Middle frontal gyrus (tissue), 1 donor: ENCODE data around the gene TOMM6.

Experiments
- DNase-seq: peaks from one replicate; pipeline ENCODE4 v3.0.0-alpha.2; 2015; ENCODE audit warnings: low spot score; ENCODE audit errors: extremely low spot score

TOMM6 gene

DNA sequence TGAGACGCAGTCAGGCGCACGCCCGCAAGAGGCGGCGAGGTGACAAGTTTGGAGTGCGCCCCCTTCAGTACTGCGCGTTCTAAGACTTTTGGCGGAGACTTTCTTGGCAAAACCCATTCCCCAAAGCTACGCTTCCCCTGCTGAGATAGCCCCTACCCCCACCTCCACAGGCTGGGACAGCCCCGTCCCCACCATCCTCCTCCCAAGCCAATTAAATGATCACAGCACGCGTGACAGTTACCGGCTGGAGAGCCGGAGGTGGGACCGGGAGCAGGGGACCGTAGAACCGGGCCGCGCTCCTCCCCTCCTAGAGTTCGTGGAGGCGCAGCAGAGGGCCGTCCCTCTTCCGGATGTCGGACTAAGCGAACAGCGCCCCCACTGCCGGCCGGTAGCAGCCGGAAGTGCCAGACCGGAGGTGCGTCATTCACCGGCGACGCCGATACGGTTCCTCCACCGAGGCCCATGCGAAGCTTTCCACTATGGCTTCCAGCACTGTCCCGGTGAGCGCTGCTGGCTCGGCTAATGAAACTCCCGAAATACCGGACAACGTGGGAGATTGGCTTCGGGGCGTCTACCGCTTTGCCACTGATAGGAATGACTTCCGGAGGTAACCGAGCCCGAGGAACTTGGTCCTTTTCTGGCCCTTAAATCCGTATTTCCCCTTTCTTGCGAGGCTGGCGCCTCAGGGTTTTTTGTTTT is at the start of gene TOMM6:
Gene TOMM6 (plus strand): TSS at position 476 of the 699 bp plus-strand sequence. CDS start 4 bp downstream, at position 480.
- DNase-seq = peak; percentile 89

DNA sequence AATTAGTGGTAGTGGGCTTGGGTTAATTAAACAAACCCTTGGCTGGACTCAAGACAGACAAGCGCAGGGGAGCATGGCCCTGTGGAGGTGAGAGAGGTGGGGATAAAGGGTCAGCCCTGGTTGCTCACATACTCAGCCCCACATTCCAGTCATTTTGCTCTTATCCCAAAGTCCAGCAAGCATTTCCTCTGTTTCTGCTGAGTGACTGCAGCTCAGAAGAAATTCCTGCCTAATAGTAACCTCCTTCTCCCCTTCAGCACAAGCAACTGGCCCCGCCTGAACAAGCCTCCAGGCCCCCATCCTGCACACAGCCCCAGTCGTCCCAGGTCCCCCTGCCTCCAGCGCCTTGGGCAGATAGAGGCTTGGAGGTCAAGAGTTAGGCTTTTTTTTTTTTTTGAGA is 48.5 kb upstream of the TOMM6 start:
- DNase-seq = no peak

DNA sequence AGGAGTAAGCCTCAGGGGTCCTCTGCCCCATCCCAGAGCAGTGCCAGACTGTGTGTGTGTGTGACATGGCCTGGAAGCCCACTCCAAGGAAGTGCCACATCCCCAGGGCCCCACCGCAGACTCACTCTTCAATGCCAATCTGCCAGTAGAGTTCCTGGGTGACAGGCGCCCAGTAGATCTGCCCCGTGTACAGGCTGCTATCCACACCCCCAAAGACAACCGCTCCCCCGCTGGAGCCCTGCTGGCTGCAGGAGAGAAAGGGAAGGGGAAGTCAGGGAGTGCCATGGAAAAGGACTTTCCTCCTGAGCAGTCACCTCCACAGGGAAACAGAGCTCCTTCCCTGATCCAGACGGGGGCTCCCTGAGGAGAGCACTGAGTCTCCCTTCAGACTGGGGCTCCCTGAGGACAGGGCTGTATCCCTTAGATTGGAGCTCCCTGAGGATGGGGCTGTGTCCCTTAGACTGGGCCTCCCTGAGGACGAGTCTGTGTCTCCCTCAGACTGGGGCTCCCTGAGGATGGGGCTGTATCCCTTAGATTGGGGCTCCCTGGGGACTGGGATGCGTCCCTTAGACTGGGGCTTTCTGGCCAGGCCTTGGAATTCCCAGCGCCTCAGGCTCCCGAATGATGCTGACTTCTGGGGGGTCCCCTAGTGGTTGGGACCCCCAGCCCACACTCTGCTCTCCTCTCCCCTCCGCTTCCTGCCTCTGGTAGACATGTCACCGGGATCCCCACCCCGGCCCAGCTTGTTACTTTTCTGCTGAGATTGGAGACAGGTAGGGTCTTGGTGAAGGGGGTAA is 46.9 kb upstream of the TOMM6 start:
- no peak for DNase-seq

DNA sequence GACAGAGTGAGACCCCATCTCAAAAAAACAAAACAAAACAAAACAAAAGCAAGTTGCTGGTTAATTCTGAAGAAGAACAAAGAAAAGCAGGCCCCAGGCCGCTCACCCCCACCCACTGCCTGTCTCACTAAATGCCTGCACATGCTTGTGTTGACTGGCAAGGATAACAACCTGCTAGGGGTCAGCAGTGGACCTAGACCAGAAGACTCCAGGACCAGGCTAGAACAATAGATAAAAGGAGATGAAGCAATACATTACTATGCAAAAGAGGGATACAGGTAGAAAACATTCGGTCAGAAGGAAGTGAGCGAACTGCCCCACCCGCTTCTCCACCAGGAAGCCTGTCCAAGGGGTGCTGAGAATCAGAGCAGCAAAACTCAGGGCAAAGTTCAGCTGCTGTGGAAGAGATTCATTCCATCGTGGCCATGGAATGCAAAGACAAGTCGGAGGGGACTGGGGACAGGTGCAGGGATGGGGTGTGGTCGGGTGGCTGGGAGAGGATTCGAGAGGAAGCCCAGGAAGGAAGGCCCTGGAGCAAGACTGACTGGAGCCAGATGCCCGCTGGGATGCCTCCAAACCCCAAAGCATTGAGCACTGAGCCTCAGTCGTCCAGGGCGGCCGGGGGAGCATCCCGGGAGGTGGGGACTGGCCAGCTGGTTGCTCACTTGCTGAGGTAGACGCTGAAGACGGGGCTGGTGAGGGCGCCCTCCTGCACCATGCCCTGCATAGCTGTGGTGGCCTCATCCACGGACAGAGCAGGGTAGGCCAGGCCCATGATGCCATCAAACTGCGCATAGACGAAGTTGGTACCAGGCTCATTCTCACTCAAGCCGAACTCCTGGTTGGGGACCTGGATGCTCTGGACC is 45.6 kb upstream of the TOMM6 start:
- DNase-seq = no peak

DNA sequence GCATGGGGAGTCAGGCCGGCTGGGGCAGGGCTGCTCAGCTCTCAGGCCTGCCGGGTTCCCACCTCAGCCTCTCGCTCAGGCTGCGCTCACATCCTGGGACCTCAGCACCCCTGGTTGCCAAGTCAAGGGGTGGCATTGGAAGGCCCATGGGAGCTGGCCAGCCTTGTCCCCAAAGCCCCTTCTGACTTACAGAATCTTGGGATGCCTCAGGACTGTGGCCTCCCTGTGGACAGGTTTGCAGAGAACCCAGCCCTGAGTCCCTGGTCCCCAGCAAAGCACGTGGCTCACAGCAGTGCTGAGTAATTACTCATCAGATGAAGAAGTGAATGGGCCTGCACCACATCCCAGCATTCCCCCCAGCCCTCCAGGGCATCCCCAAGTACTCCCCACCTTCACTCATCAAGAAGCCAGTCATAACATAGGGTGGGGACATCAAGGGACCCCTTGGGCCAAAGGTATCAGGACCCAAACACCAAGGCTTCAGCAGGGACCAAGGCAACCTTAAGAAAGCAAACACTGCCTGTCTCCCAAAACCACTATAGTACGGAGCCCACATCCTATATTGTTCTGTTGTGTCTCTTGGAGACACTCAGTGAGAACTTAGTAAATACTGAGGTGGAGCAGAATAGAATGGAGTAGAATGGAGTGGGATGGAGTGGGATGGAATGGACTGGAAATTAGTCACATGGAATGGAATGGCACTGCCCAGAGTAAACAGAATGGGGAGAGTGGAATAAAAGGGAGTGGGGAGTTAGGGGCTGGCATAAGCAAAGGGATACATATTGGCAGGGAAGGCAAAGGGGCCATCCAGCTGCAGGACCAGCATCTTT is 43.9 kb upstream of the TOMM6 start:
- DNase-seq = no peak

DNA sequence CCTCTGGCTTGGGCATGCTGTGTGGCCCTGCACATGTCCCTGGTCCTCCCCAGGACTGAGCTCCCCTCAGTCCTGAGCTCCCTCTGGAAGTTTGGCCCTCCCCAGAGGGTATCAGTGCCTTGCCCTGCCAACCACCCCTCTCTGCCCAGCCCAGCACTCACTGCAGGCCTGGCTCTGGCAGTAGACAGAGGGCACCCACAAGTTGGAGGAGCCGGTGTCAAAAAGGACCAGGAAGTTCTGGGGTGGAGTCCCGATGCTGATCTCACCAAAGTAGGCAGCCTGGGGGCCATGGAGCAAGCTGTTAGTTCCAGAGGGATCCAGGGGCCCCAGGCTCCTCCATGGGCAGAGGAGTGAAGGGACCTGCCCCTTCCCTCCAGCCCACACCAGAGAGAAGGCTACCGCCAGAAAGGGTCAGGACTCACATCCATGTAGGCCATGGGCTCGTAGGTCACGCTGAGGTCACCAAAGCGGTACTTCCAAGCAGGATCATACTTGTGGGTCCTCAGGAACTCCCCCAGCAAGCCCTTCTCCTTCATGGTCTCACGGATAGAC is 43.2 kb upstream of the TOMM6 start:
- no peak for DNase-seq

DNA sequence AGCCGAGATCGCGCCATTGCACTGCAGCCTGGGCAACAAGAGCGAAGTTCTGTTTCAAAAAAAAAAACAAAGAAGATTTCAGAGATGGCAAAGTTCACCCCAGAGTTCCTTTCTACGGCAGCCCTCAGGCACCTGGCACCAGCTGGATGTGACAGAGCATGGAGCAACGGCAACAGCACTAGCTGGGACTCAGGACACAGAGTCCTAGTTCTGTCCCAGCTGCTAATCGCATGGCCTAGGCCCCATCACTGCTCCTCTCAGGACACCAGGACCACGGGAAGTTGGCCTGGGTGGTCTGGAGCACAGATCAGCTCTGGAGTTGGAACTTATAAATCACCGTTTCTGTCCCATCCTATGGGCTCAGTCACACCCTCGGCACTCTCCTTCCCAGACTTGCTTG is 41.4 kb upstream of the TOMM6 start:
- DNase-seq = no peak

DNA sequence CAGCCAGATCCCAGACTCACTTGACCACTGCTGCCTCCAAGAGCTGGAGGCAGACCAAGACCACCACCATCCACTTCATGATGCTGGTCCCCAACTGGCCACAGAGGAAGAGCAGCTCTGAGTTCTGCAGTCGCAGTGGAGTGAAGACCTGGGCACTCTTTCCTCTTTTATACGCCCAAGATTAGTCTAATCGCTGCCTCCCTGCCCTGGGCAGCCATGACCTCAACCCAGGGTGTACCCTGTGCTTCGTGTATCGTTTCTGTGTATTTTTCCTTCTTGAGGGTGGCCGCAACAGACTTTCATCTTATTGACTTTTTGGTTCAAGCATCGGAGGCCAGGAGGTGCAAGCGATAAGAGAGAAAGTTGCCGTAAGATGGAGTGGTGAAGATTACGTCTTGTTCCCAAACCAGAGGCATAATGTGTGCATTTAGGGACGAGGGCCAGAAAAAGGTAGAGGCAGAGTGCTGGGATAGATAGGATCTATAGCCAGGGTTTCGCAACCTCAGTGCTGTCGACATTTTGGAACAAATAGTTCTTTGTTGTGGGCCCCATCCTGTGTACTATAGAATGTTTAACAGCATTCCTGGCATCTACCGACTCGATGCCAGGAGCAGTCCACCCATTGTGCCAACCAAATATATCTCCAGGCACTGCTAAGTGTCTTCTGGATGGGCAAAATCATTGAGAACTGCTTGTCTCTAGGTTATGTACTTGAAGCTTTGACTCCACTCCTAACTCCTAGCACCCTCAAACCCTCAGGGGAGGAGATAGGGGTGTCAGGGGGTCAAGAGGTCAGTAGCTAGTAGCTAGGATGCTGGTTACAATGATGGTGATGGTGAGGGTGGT is 40.0 kb upstream of the TOMM6 start, which contains the start of gene PGC:
Gene PGC (minus strand): TSS at position 142 of the 846 bp plus-strand sequence. CDS start 63 bp downstream, at position 79.
- DNase-seq = no peak

DNA sequence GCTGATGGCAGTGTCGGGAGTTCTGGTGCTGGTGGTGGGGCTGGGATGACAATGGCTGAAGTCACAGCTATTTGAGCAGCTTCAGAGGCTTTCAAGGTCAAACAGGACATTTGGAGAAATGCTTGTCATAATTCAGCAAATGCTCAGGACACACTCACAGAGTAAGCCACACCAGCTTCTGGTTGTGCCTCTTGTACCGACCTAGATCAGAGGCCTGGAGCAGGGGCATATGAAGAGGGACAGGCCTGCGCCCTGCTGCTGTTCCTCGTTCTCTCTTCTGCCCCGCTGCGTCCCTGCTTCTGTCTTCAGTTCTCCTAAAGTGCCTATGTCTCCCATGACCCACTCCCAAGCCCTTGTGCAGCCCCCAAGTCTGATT is 39.4 kb upstream of the TOMM6 start:
- no peak for DNase-seq

DNA sequence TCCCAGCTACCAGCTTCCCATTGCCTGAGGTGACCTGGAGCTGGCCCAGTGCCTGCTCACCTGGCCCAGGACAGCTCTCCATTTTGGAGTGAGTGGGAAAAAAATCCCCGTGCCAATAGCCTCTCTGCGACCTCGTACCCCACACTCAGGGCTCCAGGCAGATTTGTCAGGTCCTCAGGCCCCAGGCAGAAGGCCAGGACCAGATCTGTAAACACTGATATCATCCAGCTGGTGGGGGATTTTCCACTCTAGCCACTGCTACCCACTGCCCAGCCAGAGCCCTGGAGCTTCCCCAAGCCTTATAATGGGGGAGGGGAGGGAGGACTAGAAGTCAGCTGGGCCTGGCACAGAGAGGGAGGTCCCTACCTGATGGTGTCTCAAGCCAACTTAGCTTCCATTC is 39.0 kb upstream of the TOMM6 start:
- DNase-seq = no peak

DNA sequence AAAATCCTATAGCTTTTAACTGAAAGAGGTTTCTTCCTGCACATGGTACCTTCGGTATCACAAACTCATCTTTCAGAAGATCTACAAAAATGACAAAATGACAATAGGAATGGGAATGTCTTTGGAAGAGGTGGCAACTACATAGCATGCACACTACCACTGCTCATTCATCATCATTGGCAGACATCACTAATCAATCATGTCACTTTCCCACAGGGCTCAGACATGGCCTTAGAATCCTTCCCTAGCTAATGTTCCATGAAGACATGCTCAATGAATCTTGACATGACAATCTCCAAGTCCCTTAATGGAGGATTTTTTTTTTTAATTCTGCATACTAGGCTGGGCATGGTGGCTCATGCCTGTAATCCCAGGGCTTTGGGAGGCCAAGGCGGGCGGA is 37.1 kb upstream of the TOMM6 start:
- DNase-seq = no peak

DNA sequence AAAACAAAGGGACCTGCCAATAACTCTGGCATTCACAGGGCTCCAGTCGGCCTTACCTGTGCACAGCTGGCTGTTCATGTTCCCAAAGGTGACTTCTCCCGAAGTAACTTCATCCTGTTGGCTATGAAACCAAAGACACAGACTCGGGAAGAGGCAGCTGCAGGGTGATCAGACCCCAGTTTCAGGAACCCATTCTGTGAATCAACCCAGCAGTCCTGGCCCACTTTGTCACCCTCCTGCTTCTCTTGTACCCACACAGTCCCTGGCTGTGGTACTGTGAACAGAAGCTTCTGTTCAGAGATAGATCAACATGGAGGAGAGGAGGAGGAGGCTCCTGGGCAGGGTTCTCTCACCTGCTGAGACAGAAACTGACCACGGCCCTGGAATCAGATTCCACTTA is 31.6 kb upstream of the TOMM6 start:
- DNase-seq = no peak

DNA sequence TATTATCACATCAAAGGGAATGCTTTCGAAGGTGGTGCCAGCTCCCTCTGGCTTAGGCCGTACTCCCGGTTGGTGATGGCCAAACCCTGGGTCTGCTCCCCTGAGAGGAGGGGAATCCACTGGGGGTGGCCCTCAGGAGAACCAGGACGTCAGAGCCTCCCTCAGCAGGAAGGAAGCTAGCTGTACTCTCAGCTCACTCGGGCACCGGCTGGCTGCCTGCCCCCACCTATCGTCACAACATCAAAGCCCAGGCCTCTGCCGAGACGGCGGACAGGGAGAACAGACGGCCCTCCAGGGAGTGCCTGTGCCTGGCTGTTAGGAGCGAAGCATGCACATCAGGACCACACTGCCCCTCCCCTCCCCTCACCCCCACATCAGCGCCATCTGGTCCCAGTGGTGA is 31.1 kb upstream of the TOMM6 start:
- no peak for DNase-seq

DNA sequence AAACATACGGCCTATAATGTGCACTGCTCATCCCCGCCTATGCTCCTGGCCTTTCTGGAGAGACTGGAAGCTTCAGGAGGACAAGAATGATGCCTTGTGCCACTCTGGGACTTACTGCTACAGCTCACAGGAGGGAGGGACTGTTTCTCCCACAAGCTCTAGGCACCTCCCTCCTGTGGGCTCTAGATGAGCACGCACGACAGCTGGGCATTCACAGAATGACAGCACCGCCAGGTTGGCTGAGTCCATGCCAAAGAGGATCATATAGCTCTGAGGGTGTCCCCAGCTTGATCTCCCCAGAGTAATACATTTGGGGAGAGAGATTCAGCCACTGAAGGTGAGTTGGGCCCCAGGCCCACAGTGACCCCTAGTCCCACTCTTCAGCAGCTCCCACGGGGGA is 30.2 kb upstream of the TOMM6 start:
- DNase-seq = no peak

DNA sequence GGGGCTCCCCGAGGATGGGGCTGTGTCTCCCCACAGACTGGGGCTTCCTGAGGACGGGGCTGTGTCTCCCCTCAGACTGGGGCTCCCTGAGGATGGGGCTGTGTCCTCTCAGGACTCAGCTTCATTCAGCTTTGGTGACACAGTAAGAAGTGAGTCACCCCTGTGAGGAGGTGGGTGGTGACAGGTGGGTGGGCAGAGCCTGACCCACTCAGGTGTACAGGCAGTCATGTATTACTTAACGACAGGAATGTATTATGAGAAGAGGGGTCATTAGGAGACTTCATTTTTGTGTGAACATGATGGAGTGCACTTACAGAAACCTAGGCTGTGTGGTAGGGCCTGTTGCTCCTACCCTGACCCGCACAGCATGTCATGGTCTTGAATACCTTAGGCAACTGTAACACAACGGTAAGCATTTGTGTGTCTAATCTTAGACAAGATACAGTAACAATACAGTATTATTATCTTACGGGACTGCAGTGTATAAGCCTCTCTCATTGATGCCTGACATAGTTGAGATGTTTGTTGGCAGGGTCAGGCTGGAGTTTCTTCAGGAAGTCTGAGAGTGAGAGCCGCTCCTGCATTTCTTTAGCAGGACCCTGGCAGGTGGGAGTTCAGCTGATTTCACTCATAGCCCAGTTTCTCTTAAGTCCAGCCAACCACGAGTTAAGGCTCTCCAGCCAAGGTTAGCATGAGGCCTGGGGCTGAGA is 29.4 kb upstream of the TOMM6 start:
- DNase-seq = no peak

DNA sequence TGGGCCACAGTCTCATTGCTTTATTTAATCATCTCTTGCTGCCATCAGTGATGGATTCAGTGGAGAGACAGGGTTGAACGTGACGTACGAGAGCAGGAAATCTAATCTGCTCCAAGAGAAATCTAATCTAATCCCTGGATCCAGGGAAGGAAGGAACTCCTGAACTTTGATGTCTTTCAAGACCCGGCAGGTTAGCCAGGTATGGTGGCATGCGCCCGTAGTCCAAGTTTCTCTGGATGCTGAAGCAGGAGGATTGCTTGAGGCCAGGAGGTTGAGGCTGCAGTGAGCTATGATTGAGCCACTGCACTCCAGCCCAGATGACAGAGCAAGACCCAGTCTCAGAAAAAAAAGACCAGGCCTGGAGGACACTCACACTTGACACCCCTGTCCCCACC is 28.9 kb upstream of the TOMM6 start:
- DNase-seq = no peak

DNA sequence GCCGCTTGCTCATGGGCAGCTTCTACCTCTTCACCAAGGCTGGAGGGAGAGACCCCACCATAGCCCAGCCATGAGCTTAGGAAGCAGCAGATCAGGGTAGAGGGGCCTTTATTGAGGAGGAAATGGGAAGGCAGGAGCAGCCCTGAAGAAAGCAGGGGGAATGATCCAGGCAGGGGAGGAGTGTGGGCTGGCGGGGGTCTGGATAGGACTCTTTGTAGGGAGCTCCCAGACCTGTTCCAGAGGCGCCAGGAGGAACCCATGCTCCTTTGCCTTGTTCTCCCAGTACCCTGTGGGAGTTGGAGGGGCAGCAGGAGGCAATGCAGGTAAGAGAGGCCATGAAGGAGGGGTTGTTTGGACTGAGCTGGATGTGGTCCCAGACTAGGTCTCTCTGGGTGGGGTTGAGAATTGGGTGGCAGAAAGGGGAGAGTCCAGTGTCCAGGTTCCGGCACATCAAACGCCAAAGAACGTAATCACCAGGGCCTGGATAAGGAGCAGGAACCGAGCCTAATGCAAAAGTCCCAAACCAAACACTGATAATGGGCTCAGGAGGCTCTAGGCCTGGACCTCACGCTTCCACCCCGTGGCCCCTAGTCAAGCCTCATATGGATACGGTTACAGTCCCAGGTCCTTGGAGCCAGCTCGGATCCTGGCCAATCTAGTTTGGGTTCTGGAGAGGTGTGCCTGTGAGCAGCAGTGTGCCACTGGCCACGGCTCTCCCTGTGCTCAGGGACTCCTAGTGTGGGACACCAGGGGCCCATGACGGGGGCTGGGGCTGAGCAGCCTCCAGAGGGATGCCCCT is 28.2 kb upstream of the TOMM6 start:
- no peak for DNase-seq

DNA sequence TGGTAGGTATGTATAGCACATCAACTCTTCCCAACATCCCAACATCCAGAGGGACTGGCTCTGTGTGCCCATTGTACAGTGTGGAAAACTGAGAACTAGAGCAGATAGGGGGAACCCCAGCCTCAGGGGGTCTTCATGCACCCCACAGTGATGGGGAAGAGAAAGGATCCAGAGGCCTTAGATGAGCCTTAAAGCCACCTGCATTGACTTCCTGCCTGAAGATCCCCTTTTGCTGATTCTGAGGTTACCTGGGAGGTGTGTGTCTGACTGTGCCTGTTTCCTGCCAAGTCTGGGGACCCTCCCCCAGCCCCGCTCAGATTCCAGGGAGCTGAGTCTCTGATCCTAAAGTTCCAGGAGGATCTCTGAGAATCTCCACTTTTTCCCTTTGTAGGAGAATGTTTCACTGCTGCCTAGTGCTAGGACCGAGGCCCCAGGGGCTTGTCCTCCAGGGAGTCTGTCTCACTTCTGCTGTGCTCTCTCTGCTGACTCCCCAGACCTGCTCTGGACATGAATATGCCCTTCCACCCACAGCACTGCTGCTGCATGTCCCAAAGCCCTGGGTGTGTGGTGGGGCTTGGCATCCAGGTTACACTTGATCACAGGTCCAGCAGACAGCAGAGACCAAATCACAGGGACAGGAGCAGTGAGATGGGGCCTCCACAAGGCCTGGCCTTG is 27.5 kb upstream of the TOMM6 start:
- DNase-seq = no peak
